Heart left ventricle (tissue), 16 donors: ENCODE data around the gene CDKN2B. TPM values are rescaled to one million over a fixed set of nuclear protein-coding genes. Genes with fewer than 3 reads are reported as not detected.

Source experiments
- ATAC-seq, 4 donors: fragments of 200-7000 bp; cut with Tn5 transposase; one replicate each; pipeline ENCODE4 v1.9.1; 2020 to 2022; ENCODE audit warnings: moderate library complexity in 4 of 4, mild to moderate bottlenecking in 3 of 4, moderate number of reproducible peaks in 1 of 4
- DNase-seq, 5 donors: peaks; one replicate each; pipeline ENCODE4 v3.0.0-alpha.2; 2020
- H3K27ac ChIP-seq, 12 donors: fragments of 200-600 bp; sonication (generic) in 4 of 12; one replicate each; pipeline versions ENCODE4 v1.5.0 to v1.8.0; 2016 to 2022; ENCODE audit warnings: mild to moderate bottlenecking in 2 of 12
- H3K27me3 ChIP-seq, 9 donors: fragments of 200-600 bp; sonication (generic) in 2 of 9; one replicate each; pipeline versions ENCODE4 v1.5.1 to v1.8.0; 2016 to 2022; ENCODE audit warnings: mild to moderate bottlenecking in 3 of 9
- H3K36me3 ChIP-seq, 9 donors: fragments of 200-600 bp; sonication (generic) in 2 of 9; one replicate each; pipeline versions ENCODE4 v1.5.0 to v1.8.0; 2018 to 2022; ENCODE audit warnings: mild to moderate bottlenecking in 2 of 9
- H3K4me1 ChIP-seq, 12 donors: fragments of 200-600 bp; sonication (generic) in 4 of 12; one replicate each; pipeline versions ENCODE4 v1.5.0 to v1.8.0; 2016 to 2022; ENCODE audit warnings: mild to moderate bottlenecking in 3 of 12
- H3K4me3 ChIP-seq, 12 donors: fragments of 200-600 bp; sonication (generic) in 4 of 12; one replicate each; pipeline versions ENCODE4 v1.5.0 to v1.8.0; 2017 to 2022; ENCODE audit warnings: mild to moderate bottlenecking in 9 of 12, moderate library complexity in 4 of 12
- H3K9me3 ChIP-seq, 12 donors: fragments of 200-600 bp; sonication (generic) in 4 of 12; one replicate each; pipeline versions ENCODE4 v1.5.0 to v1.8.0; 2016 to 2022; ENCODE audit warnings: mild to moderate bottlenecking in 1 of 12
- POLR2A ChIP-seq, 2 donors: fragments of 450-650 bp; IDR thresholded peaks; one replicate each; pipeline ENCODE4 v1.6.1; 2017; ENCODE audit warnings: antibody characterized with exemption in 2 of 2, mild to moderate bottlenecking in 2 of 2, moderate library complexity in 2 of 2
- WGBS, 4 donors: extraction: QIAGEN DNeasy Blood & Tissue Kit in 2 of 4; methylation state at CpG; one replicate each; pipeline versions ENCODE4 v1.1.5 to v1.1.7; 2013 to 2018; 5-methylcytosine and 5-hydroxymethylcytosine counted together
- intact Hi-C, 10 donors: fragments of 100-400 bp; cut with DNase I; formaldehyde crosslinking; loops; one replicate each; pipeline versions ENCODE4 v1.11.1 to v1.14.2; 2022
- polyA plus RNA-seq, 2 donors: library from polyadenylated mRNA; stranded (reverse); fragments of 200-250 nt; gene quantifications; one replicate each; pipeline ENCODE4 v1.2.3, GENCODE V29; 2013
- total RNA-seq, 9 donors: library from RNA; depleted of rRNA in 2 of 9; stranded (reverse); fragments of >200 nt in 2 of 9; fragmentation: NEBNext Ultra II Directional in 3 of 9; extraction: Animal tissue kit (Norgen Biotek cat#: 25700) in 3 of 9; gene quantifications; one replicate each; pipeline versions ENCODE4 v1.1.0 to v1.2.4, GENCODE V29; 2016 to 2023
- TF ChIP-seq, protein P1 (sequence below), 12 donors: fragments of 200-600 bp; sonication (generic) in 4 of 12; IDR thresholded peaks; one replicate each; pipeline versions ENCODE4 v1.5.0 to v1.8.0; 2018 to 2022; ENCODE audit warnings: antibody characterized with exemption in 12 of 12, mild to moderate bottlenecking in 5 of 12
- donor health status: ischemic (EF 13 %, LVEDD 7.1; RV severe dilation, severe dysfunction).
- donor health status: healthy with polysubstance abuse.
- donor health status: DM: no; HTN: yes; CAD: no.
- donor health status: DM: no; HTN: no; CAD: no.
- donor health status: ischemic (EF 25% LVEDD 6.9; RV normal size, moderate dysfunction).
- donor health status: ischemic (EF 25% LVEDD 5.7; RV mildly dilated, moderate dysfunction).
- donor health status: healthy.
- donor health status: DM: yes; HTN: yes; CAD: no.
- donor health status: ischemic (EF 35%, LVEDD 5.7; RV mildly dilated, moderate dysfunction).
- donor health status: nonischemic (EF 11% LVEDD 7.7; RV severe dilation, severe dysfunction).
- donor health status: DM: yes; HTN: yes; CAD: no.
- donor health status: PGD.
- donor health status: ischemic (EF 29% LVEDD 5.4; RV normal size, mild dysfunction).
- donor health status: nonischemic (EF 23%, LVEDD 6.1; RV moderate dilation, normal function).

The CDKN2B gene
- total and polyA plus RNA-seq, 11 donors = 0.88 to 4.8 (median 1.6) TPM

- no peak for ATAC-seq
- intact Hi-C loops = loop anchor here in 2 of 10 donors (10.0 kb wide), 3 partner anchors 63 to 177 kb away; no protein-coding TSS in a partner anchor
- Histone ChIP-seq H3K27ac (no peak overlapping the region), H3K27me3 (peaks cover 23 to 72% (median 59%) of the 10 kb centered on the region in 9 donors), H3K9me3 (no peaks in the 10 kb centered on the region), H3K4me1 (peaks cover 0 to 27% (median 5%) of the 10 kb centered on the region in 12 donors), H3K4me3 (no peak overlapping the region), H3K36me3 (no peaks in the 10 kb centered on the region)
- no peak for TF ChIP-seq POLR2A (IDR thresholded peaks at IDR 0.05)
- TF ChIP-seq, protein P1, sequence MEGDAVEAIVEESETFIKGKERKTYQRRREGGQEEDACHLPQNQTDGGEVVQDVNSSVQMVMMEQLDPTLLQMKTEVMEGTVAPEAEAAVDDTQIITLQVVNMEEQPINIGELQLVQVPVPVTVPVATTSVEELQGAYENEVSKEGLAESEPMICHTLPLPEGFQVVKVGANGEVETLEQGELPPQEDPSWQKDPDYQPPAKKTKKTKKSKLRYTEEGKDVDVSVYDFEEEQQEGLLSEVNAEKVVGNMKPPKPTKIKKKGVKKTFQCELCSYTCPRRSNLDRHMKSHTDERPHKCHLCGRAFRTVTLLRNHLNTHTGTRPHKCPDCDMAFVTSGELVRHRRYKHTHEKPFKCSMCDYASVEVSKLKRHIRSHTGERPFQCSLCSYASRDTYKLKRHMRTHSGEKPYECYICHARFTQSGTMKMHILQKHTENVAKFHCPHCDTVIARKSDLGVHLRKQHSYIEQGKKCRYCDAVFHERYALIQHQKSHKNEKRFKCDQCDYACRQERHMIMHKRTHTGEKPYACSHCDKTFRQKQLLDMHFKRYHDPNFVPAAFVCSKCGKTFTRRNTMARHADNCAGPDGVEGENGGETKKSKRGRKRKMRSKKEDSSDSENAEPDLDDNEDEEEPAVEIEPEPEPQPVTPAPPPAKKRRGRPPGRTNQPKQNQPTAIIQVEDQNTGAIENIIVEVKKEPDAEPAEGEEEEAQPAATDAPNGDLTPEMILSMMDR (IDR thresholded peaks at IDR 0.05) = no peak
- no peak for DNase-seq
- WGBS, 4 donors = 81 to 93% (median 89%) methylated on average over 5 of the region's 5 CpGs
Observed at GRCh38 chr9:21991072-21991959, 17.8 kb downstream of the CDKN2B start.

DNA sequence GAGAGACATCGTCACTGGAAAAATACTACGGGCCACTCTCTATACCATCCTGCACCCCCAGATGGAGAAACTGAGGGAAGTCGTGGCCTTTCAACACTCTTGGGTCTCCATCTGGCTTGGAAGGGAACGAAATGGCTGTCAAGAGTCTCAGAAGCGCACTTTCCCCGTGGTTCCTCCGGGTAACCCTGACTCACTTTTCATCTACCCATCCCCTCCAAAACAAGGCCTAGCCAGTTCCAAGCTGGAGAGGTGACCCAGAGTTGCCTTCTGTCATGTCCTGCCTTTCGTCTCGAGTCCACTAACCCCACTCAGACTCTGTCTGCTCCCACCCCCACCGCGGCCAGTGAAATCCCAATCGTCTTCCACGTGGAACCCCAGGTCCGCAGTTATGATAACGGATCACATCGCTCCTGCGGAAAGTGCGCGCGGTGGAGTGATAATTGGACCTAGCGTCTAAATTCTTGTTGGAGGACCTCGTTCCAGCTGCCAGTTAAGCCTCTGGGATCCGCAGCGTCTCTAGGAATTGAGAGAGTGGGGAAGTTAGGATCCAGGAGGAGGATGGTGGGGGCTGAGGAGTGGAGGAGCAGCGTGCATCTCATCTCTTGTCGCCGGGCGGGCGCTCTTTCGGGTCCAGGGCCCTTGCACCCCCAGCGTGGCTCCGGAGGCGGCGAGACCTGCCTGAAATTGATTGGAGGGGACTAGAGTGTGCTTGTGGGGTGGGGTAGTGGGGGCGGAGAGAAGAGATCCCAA lies 19.5 kb downstream of the CDKN2B start:
- Histone ChIP-seq H3K9me3 (no peaks in the 10 kb centered on the region), H3K36me3 (no peaks in the 10 kb centered on the region), H3K4me1 (peaks cover 0 to 13% (median 3%) of the 10 kb centered on the region in 12 donors), H3K27ac (no peak overlapping the region), H3K4me3 (no peak overlapping the region), H3K27me3 (peaks cover 23 to 89% (median 66%) of the 10 kb centered on the region in 9 donors)
- ATAC-seq (no peak), DNase-seq (no peak)
- 10 to 31% (median 26%) methylated on average over 29 to 35 of the region's 35 CpGs for WGBS, 4 donors
- TF ChIP-seq, protein P1 (IDR thresholded peaks at IDR 0.05) = no peak
- no peak for TF ChIP-seq POLR2A (IDR thresholded peaks at IDR 0.05)
- intact Hi-C loops = loop anchor here in 2 of 10 donors (10.0 kb wide), 3 partner anchors 65 to 175 kb away; no protein-coding TSS in a partner anchor

- Histone ChIP-seq H3K9me3 (no peaks in the 10 kb centered on the region), H3K36me3 (no peaks in the 10 kb centered on the region), H3K4me3 (no peak overlapping the region), H3K27ac (no peak overlapping the region), H3K4me1 (peaks cover 0 to 7% (median 0%) of the 10 kb centered on the region in 12 donors), H3K27me3 (peaks cover 14 to 94% (median 70%) of the 10 kb centered on the region in 9 donors)
- TF ChIP-seq, protein P1 (IDR thresholded peaks at IDR 0.05) = no peak
- TF ChIP-seq POLR2A (IDR thresholded peaks at IDR 0.05) = no peak
- no peak for ATAC-seq
- DNase-seq = no peak
- WGBS, 4 donors = 27 to 44% (median 39%) methylated on average over 9 of the region's 9 CpGs
- intact Hi-C loops = no loop called here
Observed at GRCh38 chr9:21988056-21988990, 20.8 kb downstream of the CDKN2B start.
